Measurements from ENCODE around the gene ZNF280A. TPM values are rescaled to one million over a fixed set of nuclear protein-coding genes. Genes with fewer than 3 reads are reported as not detected.

ZNF280A gene
- total and polyA plus RNA-seq, 9 of the 15 experiments (the other 6 are each of a cell fraction or from before 2014, with no cell fraction given): 19.0 to 40.8 (median 28.6) TPM

- Histone ChIP-seq H3K4me1 (replicated peaks in 1 of 2; ENCODE audit: control insufficient read depth in 2 of 2, insufficient read depth in 2 of 2, low read length in 2 of 2) (no peaks in the 10 kb centered on the region), H3K9ac (ENCODE audit: insufficient read depth in 1 of 2, low read depth in 2 of 2, low read length in 2 of 2) (no peak overlapping the region), H2AFZ (ENCODE audit: low read depth, low read length) (no peak overlapping the region), H3K79me2 (ENCODE audit: control insufficient read depth, insufficient read depth, low read length) (no peaks in the 10 kb centered on the region), H4K20me1 (replicated peaks; ENCODE audit: control insufficient read depth, insufficient read depth, low read length) (no peaks in the 10 kb centered on the region), H3K9me3 (replicated peaks; ENCODE audit: control insufficient read depth, insufficient read depth, low read depth, low read length) (no peaks in the 10 kb centered on the region), H3K4me2 (ENCODE audit: insufficient read depth, low read length) (no peak overlapping the region), H3K36me3 (ENCODE audit: control insufficient read depth, insufficient read depth, low read length) (peaks cover 61% of the 10 kb centered on the region), H3K4me3 (no peak overlapping the region), H3K27ac (ENCODE audit: extremely low read depth, low read depth, low read length) (no peak overlapping the region), H3K27me3 (ENCODE audit: control insufficient read depth in 2 of 2, insufficient read depth in 2 of 2, low read length in 2 of 2) (no peaks in the 10 kb centered on the region), H3K9me1 (ENCODE audit: control insufficient read depth, insufficient read depth, low read length) (no peaks in the 10 kb centered on the region)
- no TSS peak for BruUV-seq (replicated peaks)
- FAIRE-seq: no peak
- DNase-seq (ENCODE audit: extremely low read depth in 1 of 4, low spot score in 3 of 4): peak in 1 of 4 experiments; percentile 35
- ChIA-PET CTCF (ENCODE audit: low intra/inter-chr PET ratio) (no interaction called here), POLR2A (interaction anchor here (0.7 to 5.4 kb wide), 22 partner anchors 9 to 263 kb away, joined by 3 to 38 read pairs (median 4); partner anchors contain the start of genes PRAME, ZNF280A and ZNF280B)
- intact Hi-C loops (cut with micrococcal nuclease) (no loop called here), in situ Hi-C loops (cut with MboI) (no loop called here)
- 86% methylated on average over 4 of the region's 4 CpGs for WGBS (ENCODE audit: insufficient coverage, low coverage, missing lambda C conversion rate)
- peak; percentile 21 for ATAC-seq
- TF ChIP-seq USF2 (CRISPR knock-in tag; IDR thresholded peaks at IDR 0.05) (no peak), E4F1 (CRISPR knock-in tag; IDR thresholded peaks at IDR 0.05; ENCODE audit: borderline replicate concordance) (0 out of 2 replicates have a peak, but pooled peaks have one; percentile 66), PTTG1 (tag; IDR thresholded peaks at IDR 0.05; ENCODE audit: low read depth) (no peak), DLX4 (CRISPR knock-in tag; IDR thresholded peaks at IDR 0.05) (no peak), ZNF232 (CRISPR knock-in tag; IDR thresholded peaks at IDR 0.05) (no peak), STAG1 (CRISPR knock-in tag; IDR thresholded peaks at IDR 0.05; ENCODE audit: borderline replicate concordance) (0 out of 2 replicates have a peak, but pooled peaks have one; percentile 24), ARID2 (IDR thresholded peaks at IDR 0.05) (no peak), NFE2L1 (tag; IDR thresholded peaks at IDR 0.05; ENCODE audit: borderline replicate concordance, low read depth) (no peak), ETV1 (tag; conservative IDR thresholded peaks at IDR 0.05; ENCODE audit: low read depth) (no peak), MYBL2 (IDR thresholded peaks at IDR 0.05; ENCODE audit: low read depth) (no peak), MYBL2 (CRISPR knock-in tag; IDR thresholded peaks at IDR 0.05; ENCODE audit: borderline replicate concordance) (0 out of 2 replicates have a peak, but pooled peaks have one; percentile 25)
- TF ChIP-seq, protein P1, sequence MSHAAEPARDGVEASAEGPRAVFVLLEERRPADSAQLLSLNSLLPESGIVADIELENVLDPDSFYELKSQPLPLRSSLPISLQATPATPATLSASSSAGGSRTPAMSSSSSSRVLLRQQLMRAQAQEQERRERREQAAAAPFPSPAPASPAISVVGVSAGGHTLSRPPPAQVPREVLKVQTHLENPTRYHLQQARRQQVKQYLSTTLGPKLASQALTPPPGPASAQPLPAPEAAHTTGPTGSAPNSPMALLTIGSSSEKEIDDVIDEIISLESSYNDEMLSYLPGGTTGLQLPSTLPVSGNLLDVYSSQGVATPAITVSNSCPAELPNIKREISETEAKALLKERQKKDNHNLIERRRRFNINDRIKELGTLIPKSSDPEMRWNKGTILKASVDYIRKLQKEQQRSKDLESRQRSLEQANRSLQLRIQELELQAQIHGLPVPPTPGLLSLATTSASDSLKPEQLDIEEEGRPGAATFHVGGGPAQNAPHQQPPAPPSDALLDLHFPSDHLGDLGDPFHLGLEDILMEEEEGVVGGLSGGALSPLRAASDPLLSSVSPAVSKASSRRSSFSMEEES (CRISPR knock-in tag; IDR thresholded peaks at IDR 0.05): no peak
- TF ChIP-seq, protein P2, sequence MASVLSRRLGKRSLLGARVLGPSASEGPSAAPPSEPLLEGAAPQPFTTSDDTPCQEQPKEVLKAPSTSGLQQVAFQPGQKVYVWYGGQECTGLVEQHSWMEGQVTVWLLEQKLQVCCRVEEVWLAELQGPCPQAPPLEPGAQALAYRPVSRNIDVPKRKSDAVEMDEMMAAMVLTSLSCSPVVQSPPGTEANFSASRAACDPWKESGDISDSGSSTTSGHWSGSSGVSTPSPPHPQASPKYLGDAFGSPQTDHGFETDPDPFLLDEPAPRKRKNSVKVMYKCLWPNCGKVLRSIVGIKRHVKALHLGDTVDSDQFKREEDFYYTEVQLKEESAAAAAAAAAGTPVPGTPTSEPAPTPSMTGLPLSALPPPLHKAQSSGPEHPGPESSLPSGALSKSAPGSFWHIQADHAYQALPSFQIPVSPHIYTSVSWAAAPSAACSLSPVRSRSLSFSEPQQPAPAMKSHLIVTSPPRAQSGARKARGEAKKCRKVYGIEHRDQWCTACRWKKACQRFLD (CRISPR knock-in tag; IDR thresholded peaks at IDR 0.05): no peak
These were observed 33.8 kb downstream of the ZNF280A start for GRCh38 chr22:22486132-22486899.

All from K562 (cell line).